Stimulated activated naive CD8-positive, alpha-beta T cell treated with anti-CD3 and anti-CD28 coated beads, Interleukin-15, Interleukin-2, amounts not matched to agents 100 U/mL and 50 U/mL, for 24 hours (primary cell): ENCODE data around the gene RHOA.
"Not testable (repeated sequence)": the region's sequence is repeated elsewhere in the genome, so short reads cannot be mapped to it uniquely, and the experiment has no call there.

Experiments used
- ATAC-seq: fragments of 150-1000 bp; cut with Tn5 transposase; one replicate; pipeline ENCODE4 v1.10.0; 2021
- DNase-seq: peaks from one replicate; pipeline ENCODE4 v3.0.0; 2021

RHOA gene

GRCh38 chr3:49362561-49362960 lies 49.2 kb downstream of the RHOA start:
- ATAC-seq (no peak), DNase-seq (no peak)

GRCh38 chr3:49359623-49360022 lies 52.2 kb downstream of the RHOA start:
- no peak for ATAC-seq
- DNase-seq: no peak

GRCh38 chr3:49358884-49359225 lies 52.9 kb downstream of the RHOA start:
- peak; percentile 39 for ATAC-seq
- no peak for DNase-seq

GRCh38 chr3:49358217-49358883 lies 53.4 kb downstream of the RHOA start, which contains the start of gene GPX1:
GPX1 (minus strand) TSS chr3:49358353; CDS start chr3:49358278, 75 bp downstream.
- DNase-seq (peak; percentile 91), ATAC-seq (peak; percentile 92)

- peak; percentile 57 for DNase-seq
- ATAC-seq: peak; percentile 30
Observed at GRCh38 chr3:49357443-49358216, 54.1 kb downstream of the RHOA start.

DNA sequence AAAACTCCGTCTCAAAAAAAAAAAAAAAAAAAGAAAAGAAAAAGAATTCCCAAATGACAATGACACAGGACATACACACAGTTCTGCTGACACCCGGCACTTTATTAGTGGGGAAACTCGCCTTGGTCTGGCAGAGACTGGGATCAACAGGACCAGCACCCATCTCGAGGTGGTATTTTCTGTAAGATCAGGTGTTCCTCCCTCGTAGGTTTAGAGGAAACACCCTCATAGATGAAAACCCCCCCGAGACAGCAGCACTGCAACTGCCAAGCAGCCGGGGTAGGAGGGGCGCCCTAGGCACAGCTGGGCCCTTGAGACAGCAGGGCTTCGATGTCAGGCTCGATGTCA lies 54.7 kb downstream of the RHOA start:
- not testable (repeated sequence) for DNase-seq, ATAC-seq

DNA sequence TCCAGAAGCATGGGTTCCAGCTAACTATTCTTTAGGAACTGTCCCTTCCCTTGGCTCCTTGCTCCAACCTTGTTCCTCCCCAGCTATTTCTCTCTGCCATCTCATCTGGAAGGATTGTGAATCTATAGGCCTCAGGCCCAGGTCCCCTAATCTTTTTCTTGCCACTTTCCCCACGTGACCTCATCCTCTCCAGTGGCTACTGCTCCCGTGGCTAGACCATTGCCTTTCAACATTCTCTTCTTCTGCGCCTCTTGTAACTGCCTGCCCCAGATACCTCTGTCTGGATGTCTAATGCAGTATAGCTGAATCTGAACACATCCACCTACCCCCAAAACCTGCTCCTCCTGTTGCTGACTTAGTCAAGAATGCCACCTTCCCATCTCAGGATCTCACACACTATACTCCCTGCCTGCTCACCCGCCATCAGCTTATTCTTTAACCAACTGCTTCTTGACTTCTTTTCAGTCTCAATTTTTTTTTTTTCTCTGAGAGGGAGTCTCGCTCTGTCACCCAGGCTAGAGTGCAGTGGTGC lies 58.8 kb downstream of the RHOA start:
- ATAC-seq (no peak), DNase-seq (no peak)

- no peak for ATAC-seq
- no peak for DNase-seq
Observed at GRCh38 chr3:49352281-49352680, 59.5 kb downstream of the RHOA start.

DNA sequence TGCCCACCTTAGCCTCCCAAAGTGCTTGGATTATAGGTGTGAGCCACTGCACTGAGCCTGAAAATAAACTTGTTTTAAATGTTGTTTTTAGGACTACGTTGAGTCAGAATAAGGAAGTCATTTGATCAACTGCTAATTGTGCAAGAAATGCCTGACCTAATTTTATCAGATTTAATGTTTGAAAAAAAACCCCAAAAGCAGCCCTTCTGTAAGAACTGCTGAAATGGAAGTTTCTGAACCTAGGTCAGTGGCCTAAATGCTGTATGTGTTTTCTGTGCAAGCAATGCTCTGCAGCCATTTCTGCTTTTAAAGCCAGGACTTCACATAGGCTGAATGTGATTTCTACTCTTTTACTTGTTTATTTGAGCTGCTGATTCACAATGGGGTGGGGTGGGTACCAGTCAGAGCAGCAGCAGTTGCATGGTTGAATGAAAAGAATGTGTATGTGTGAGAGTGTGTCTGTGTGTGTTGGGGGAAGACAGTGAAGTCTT lies 60.2 kb downstream of the RHOA start:
- no peak for ATAC-seq

GRCh38 chr3:49349348-49350114 lies 62.2 kb downstream of the RHOA start:
- DNase-seq (no peak), ATAC-seq (no peak)

More for the DNA sequence above, 60.2 kb downstream of the RHOA start:
- DNase-seq: no peak

GRCh38 chr3:49348361-49348760 lies 63.4 kb downstream of the RHOA start:
- ATAC-seq, DNase-seq: not testable (repeated sequence)

DNA sequence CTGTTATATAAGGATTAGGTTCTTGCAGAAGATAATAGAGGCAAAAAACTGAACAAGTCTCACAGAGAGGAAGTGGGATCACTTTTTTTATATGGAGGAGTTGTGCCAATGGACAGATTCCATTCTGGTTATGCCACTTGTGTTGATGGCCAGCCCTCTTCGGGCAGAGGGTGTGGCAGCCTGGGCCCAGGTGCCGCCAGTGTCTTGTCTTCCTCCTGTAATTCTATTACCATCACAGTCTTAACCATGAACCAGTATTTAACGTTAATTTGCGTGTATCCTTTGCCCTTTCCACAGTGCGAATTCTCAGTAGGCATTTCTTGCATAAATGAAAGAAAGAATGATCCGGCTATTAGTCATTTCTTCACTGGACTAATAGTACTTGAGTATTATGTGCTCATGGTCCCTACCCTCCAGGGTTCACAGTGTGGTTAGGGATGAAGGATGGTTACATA lies 65.0 kb downstream of the RHOA start:
- DNase-seq: no peak
- no peak for ATAC-seq

- ATAC-seq: no peak
- DNase-seq: no peak
Observed at GRCh38 chr3:49343163-49343562, 68.6 kb downstream of the RHOA start.

GRCh38 chr3:49341996-49342395 lies 69.8 kb downstream of the RHOA start:
- no peak for DNase-seq
- ATAC-seq: no peak

DNA sequence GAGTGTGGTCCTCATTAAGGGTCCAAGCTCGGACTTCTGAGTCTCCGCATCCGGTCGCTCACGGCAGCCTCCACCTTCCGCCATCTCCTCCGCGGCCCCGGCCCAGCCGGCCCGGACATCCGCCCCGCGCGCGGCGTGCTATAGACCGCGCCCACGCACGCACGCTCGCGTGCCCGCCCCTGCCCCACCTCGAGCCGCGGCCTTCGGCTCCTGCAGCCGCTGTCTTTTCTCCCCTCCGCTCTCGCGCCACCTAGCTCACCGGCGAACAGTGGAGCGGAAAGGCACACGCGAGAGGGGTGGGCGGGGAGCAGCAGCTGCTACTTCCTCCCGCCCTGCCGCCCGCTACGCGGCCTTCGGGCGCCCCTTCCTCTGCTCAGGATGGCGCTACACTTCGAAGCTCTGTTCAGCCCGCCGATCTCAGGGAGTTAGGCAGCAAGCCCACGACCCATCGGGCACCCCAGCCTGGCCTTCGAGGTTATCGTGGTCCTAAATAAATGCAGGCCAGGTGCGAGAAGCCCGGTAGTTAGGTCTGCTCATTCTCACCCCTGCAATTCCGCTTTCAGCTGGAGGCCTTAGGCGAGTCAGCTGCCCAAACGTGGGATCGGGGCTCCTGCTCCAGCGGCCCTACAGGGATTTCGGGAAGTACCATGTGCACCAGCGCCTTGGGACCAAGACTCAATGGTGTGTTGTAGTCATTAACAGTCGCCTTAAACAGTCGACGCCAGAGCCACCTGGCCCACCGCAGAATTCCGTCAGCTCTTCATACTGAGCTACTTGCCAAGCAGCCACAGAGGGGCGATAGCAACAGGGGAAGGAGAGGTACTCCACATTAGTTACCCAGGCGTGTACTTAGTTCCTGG lies 71.6 kb downstream of the RHOA start, which contains the start of gene USP4:
TSS of gene USP4 (minus strand) at position 113 of the 860 bp plus-strand sequence. CDS start at position 84, 29 bp downstream.
- DNase-seq (peak; percentile 95), ATAC-seq (peak; percentile 94)

DNA sequence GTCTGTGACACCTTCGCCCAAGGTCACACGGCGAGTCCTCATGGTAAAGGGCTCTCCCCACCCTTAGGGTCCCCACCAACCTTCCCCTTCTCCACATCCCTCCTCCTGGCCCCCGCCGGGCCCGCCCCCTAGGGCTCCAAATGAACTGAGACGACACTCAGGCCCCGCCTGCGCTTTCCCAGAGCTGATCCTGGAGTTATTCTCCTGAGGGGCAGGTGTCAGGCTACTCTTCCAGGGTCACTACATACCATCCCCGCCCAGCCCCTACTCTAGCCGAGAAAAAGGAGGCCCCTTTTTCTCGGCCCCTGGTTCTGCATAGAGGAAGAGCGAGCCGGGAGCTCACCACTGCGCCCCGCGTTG lies 72.2 kb downstream of the RHOA start:
- DNase-seq (peak; percentile 49), ATAC-seq (peak; percentile 2)

DNA sequence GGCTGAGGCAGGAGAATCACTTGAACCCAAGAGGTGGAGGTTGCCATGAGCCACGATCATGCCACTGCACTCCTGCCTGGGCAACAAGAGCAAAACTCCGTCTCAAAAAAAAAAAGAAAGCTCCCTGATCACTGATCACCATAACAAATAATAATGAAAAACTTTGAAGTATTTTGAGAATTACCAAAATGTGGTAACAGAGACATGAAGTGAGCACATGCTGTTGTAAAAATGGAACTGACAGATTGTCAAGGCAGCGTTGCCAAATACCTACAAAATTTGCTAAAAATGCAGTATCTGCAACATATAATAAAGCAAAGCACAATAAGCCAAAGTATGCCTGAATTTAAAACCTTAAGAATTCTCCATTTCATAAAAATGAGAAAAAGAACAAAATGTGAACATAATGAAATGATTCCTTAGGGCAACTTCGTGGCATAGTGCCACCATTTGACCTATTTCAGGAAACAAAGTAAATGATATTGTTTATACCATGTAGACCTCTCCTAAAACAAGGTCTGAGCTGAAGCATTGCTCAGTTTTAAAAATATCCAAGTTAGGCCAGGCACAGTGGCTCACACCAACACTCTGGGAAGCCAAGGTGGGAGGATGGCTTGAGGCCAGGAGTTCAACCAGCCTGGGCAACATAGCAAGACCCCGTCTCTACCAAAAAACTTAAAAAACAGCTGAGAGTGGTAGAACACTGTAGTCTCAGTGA lies 77.7 kb downstream of the RHOA start:
- DNase-seq: no peak
- no peak for ATAC-seq

- DNase-seq (no peak), ATAC-seq (no peak)
Observed at GRCh38 chr3:49333091-49333490, 78.7 kb downstream of the RHOA start.

DNA sequence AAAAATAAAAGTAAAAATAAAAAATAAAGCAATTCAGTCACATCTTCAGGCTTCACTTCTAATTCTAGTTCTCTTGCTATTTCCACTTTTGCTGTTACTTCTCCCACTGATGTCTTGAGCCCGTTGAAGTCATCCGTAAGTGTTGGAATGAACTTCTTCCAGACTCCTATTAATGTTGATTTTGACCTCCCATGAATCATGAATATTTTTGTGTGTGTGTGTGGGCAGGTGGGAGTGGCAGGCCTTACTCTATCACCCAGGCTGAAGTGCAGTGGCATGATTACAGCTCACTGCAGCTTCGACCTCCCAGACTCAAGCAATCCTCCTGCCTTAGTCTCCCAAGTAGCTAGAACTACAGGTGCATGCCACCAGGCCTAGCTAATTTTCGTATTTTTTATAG lies 82.6 kb downstream of the RHOA start:
- DNase-seq: no peak
- no peak for ATAC-seq

- DNase-seq, ATAC-seq: not testable (repeated sequence)
Observed at GRCh38 chr3:49328350-49328749, 83.4 kb downstream of the RHOA start.

- no peak for DNase-seq
- no peak for ATAC-seq
Observed at GRCh38 chr3:49327485-49327884, 84.3 kb downstream of the RHOA start.
